Panc1 (cell line): ENCODE results near the gene SLC25A13.

Experiments
- CTCF ChIP-seq: fragments of 450-650 bp; IDR thresholded peaks from 2 replicates; pipeline ENCODE4 v1.5.1; 2017; ENCODE audit warnings: mild to moderate bottlenecking
- POLR2AphosphoS5 ChIP-seq: IDR thresholded peaks from 2 replicates; pipeline ENCODE4 v1.6.1; 2012; ENCODE audit warnings: mild to moderate bottlenecking, low read depth, low read length, moderate library complexity
- REST ChIP-seq, 2 experiments: IDR thresholded peaks; 2 replicates each; pipeline ENCODE4 v1.6.1; 2011 to 2012; ENCODE audit warnings: low read depth in 2 of 2, control low read depth in 1 of 2, low read length in 1 of 2, mild to moderate bottlenecking in 1 of 2, moderate library complexity in 1 of 2; ENCODE audit not compliant: insufficient read depth in 1 of 2
- SIN3A ChIP-seq: IDR thresholded peaks from 2 replicates; pipeline ENCODE4 v1.6.1; 2012; ENCODE audit warnings: low read depth, mild to moderate bottlenecking, low read length, moderate library complexity, borderline replicate concordance; ENCODE audit not compliant: insufficient read depth
- TCF7L2 ChIP-seq: IDR thresholded peaks from 2 replicates; pipeline ENCODE4 v1.6.1; 2011; ENCODE audit warnings: mild to moderate bottlenecking, low read depth, low read length, inconsistent platforms

GRCh38 chr7:96316949-96317348 is 4.9 kb downstream of the SLC25A13 start:
- TF ChIP-seq CTCF (no peak), POLR2AphosphoS5 (no peak), REST (IDR thresholded peaks at IDR 0.05; ENCODE audit: insufficient read depth in 1 of 2, low read depth in 2 of 2, low read length in 1 of 2) (no peak), TCF7L2 (no peak), SIN3A (no peak)
